Measurements from ENCODE around the gene SPAG16.

DNA sequence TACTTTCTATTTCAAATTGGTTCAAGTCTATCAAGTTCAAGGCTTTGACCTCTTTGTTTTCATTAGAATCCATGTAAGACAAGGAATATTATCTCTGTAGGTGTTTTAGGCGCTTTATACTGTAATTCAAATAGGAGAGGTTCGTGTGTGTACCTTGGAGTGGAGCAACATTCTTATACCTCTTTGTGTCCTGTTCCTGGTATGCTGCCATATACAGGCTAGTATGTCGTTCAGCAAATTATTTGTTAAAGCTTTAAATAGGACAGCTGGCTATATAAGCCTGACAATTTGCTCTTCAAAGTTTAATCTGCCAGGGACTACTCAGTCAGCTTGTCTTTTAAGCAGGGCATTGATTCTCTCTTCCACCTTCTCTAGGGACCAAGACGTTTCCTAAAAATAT lies 31.1 kb upstream of the SPAG16 start:
- no peak for TF ChIP-seq ZNF274 (IDR thresholded peaks at IDR 0.05; ENCODE audit: low read depth, low read length)
- TF ChIP-seq SUZ12 (IDR thresholded peaks at IDR 0.05; ENCODE audit: extremely low read depth, insufficient read depth, insufficient read length) = no peak

Measured in NT2/D1 (cell line).